GM20000 (cell line): Measurements from ENCODE around the gene YJEFN3.

Source experiments
- DNase-seq: peaks from one replicate; pipeline ENCODE4 v3.0.0; 2012; ENCODE audit warnings: low spot score
- CTCF ChIP-seq: IDR thresholded peaks from 2 replicates; pipeline ENCODE4 v1.5.1; 2012; ENCODE audit warnings: mild to moderate bottlenecking, control low read depth; ENCODE audit errors: extremely low read depth, missing control alignments

YJEFN3 gene

GRCh38 chr19:19492026-19492610, 36.6 kb upstream of the YJEFN3 start:
- no peak for DNase-seq
- no peak for TF ChIP-seq CTCF

- no peak for TF ChIP-seq CTCF
- DNase-seq: no peak
These were observed 34.7 kb upstream of the YJEFN3 start for GRCh38 chr19:19493841-19494546.

- DNase-seq: no peak
- TF ChIP-seq CTCF: no peak
These were observed 32.8 kb upstream of the YJEFN3 start for GRCh38 chr19:19495614-19496603.

- no peak for TF ChIP-seq CTCF
- no peak for DNase-seq
These were observed 30.3 kb upstream of the YJEFN3 start for GRCh38 chr19:19498255-19498991.

GRCh38 chr19:19499272-19499995, 29.3 kb upstream of the YJEFN3 start:
- no peak for TF ChIP-seq CTCF
- DNase-seq: no peak

- DNase-seq: no peak
- no peak for TF ChIP-seq CTCF
These were observed 27.6 kb upstream of the YJEFN3 start for GRCh38 chr19:19500975-19501644.
